GM13977 (cell line): ENCODE measurements around the gene ARID4B.
"Not testable (repeated sequence)": the region's sequence is repeated elsewhere in the genome, so short reads cannot be mapped to it uniquely, and the experiment has no call there.

ENCODE experiments used
- DNase-seq: peaks from one replicate; pipeline ENCODE4 v3.0.0; 2012; ENCODE audit warnings: low spot score
- CTCF ChIP-seq: IDR thresholded peaks from 2 replicates; pipeline ENCODE4 v1.5.1; 2012; ENCODE audit warnings: mild to moderate bottlenecking, control low read depth; ENCODE audit not compliant: insufficient read depth; ENCODE audit errors: extremely low read depth, missing control alignments
- in situ Hi-C: fragments of 300-500 bp; cut with MboI; formaldehyde crosslinking; loops from one replicate; pipeline ENCODE4 v1.12.0; 2022; ENCODE audit warnings: low sequenced_read_pairs, low pct_unique_long_range_greater_than_20kb, mixed read lengths, inconsistent platforms; ENCODE audit not compliant: unreplicated experiment

ARID4B gene

GRCh38 chr1:235213752-235214151 is 114.2 kb downstream of the ARID4B start:
- no peak for DNase-seq
- no peak for TF ChIP-seq CTCF

GRCh38 chr1:235211517-235211916 is 116.5 kb downstream of the ARID4B start:
- TF ChIP-seq CTCF = no peak
- no peak for DNase-seq
- in situ Hi-C loops = no loop called here

More at GRCh38 chr1:235213752-235214151, 114.2 kb downstream of the ARID4B start:
- in situ Hi-C loops = no loop called here

GRCh38 chr1:235207209-235207565 is 120.8 kb downstream of the ARID4B start:
- no peak for DNase-seq
- in situ Hi-C loops = no loop called here
- no peak for TF ChIP-seq CTCF

- TF ChIP-seq CTCF = no peak
- in situ Hi-C loops = no loop called here
- DNase-seq = peak; percentile 16
Observed at GRCh38 chr1:235206533-235207208, 121.3 kb downstream of the ARID4B start.

GRCh38 chr1:235205687-235206086 is 122.3 kb downstream of the ARID4B start:
- no peak for DNase-seq
- no peak for TF ChIP-seq CTCF
- in situ Hi-C loops = no loop called here

GRCh38 chr1:235203428-235203827 is 124.6 kb downstream of the ARID4B start:
- in situ Hi-C loops = no loop called here
- TF ChIP-seq CTCF = no peak
- DNase-seq = no peak

GRCh38 chr1:235202447-235202846 is 125.5 kb downstream of the ARID4B start:
- DNase-seq, in situ Hi-C loops: not testable (repeated sequence)
